ENCODE measurements around the gene RPRML.
"Not testable (repeated sequence)": the region's sequence is repeated elsewhere in the genome, so short reads cannot be mapped to it uniquely, and the experiment has no call there.

Gene RPRML

GRCh38 chr17:46995841-46996571 is 17.0 kb upstream of the RPRML start:
- peak; percentile 16 for DNase-seq (ENCODE audit: low read depth)
- H3K4me3 ChIP-seq (ENCODE audit: low read depth, low read length) = no peak overlapping the region
- TF ChIP-seq, protein P1, sequence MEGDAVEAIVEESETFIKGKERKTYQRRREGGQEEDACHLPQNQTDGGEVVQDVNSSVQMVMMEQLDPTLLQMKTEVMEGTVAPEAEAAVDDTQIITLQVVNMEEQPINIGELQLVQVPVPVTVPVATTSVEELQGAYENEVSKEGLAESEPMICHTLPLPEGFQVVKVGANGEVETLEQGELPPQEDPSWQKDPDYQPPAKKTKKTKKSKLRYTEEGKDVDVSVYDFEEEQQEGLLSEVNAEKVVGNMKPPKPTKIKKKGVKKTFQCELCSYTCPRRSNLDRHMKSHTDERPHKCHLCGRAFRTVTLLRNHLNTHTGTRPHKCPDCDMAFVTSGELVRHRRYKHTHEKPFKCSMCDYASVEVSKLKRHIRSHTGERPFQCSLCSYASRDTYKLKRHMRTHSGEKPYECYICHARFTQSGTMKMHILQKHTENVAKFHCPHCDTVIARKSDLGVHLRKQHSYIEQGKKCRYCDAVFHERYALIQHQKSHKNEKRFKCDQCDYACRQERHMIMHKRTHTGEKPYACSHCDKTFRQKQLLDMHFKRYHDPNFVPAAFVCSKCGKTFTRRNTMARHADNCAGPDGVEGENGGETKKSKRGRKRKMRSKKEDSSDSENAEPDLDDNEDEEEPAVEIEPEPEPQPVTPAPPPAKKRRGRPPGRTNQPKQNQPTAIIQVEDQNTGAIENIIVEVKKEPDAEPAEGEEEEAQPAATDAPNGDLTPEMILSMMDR (conservative IDR thresholded peaks at IDR 0.05; ENCODE audit: low read depth, low read length) = no peak

- DNase-seq (ENCODE audit: low read depth) = no peak
- no peak overlapping the region for H3K4me3 ChIP-seq (ENCODE audit: low read depth, low read length)
- TF ChIP-seq, protein P1 (conservative IDR thresholded peaks at IDR 0.05; ENCODE audit: low read depth, low read length) = no peak
These were observed 15.9 kb upstream of the RPRML start for GRCh38 chr17:46994993-46995392.

DNA sequence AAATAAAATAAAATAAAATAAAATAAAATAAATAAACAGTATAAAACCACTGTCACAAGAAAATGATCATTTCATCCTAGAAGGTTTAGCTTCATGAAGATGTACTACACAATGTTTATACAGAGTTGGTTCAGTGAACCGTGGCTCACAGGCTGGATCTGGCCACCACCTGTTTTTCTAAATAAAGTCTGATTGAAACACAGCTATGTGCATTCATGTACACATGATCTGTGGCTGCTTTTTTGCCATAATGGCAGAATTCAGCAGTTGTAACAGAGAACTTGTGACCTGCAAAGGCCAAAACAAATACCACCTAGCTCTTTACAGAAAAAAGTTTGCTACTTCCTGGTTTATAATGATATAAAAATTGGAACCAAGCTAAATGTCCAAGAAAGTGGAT is 12.6 kb upstream of the RPRML start:
- no peak for DNase-seq (ENCODE audit: low read depth)
- no peak overlapping the region for H3K4me3 ChIP-seq (ENCODE audit: low read depth, low read length)
- TF ChIP-seq, protein P1 (conservative IDR thresholded peaks at IDR 0.05; ENCODE audit: low read depth, low read length) = no peak

DNA sequence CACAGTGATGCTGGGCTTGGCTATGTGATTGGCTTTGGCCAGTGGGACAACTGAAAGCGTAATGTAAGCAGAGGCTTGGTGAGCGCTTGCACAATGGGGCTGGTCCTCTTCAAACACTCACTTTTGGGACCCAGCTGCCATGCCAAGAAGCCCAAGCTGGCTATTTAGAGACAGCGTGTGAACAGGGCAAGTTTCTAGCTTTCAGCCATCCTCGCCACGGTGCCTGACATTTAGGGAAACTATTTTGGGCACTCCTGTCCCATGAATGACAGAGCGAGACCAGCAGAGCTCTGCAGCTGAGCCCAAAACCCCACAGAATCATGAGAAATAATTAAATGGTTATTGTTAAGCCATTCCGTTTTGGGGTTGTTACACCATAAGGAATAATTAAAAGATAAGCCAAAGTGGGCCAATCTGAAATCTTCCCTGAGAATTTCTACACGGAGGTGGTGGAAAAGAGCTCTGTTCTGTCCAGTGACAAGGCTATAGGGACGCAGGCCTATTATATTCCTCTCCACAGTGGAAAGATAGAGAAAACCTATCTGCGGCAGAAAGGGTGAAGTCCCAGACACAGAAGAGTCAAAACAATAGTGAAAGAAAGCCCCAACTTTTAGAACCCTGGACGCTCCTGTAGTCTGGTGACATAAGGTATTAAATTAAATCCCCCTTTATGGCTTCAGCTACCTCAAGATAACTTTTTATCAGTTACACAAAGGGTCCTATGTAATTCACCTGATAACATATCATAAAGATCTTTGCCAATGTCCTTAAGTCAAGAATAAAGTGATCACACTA is 10.8 kb upstream of the RPRML start:
- no peak for DNase-seq (ENCODE audit: low read depth)
- no peak overlapping the region for H3K4me3 ChIP-seq (ENCODE audit: low read depth, low read length)
- TF ChIP-seq, protein P1 (conservative IDR thresholded peaks at IDR 0.05; ENCODE audit: low read depth, low read length) = no peak

GRCh38 chr17:46987927-46988326 is 8.9 kb upstream of the RPRML start:
- DNase-seq (ENCODE audit: low read depth); H3K4me3 ChIP-seq (ENCODE audit: low read depth, low read length): not testable (repeated sequence)

DNA sequence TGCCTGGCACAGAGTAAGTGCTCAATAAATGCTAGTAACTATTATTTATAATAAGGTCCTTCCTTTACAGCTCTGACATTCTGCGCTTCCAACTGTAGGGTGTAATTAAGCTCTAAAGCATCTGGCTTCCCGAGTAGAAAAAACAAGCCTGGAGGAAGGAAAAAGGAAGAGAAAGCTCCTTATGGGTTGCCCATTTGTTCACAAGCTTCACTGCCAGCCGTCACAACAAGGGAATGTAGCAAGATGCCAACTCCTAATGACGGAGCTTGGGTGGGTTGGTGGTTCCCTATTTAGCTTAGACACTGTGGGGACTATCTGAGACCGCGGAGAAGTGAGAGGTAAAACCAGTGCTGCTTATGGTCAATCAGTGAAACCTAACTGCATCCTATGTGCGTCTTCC is 7.3 kb upstream of the RPRML start:
- TF ChIP-seq, protein P1 (conservative IDR thresholded peaks at IDR 0.05; ENCODE audit: low read depth, low read length) = no peak
- DNase-seq (ENCODE audit: low read depth) = no peak
- no peak overlapping the region for H3K4me3 ChIP-seq (ENCODE audit: low read depth, low read length)

- no peak overlapping the region for H3K4me3 ChIP-seq (ENCODE audit: low read depth, low read length)
- no peak for DNase-seq (ENCODE audit: low read depth)
- TF ChIP-seq, protein P1 (conservative IDR thresholded peaks at IDR 0.05; ENCODE audit: low read depth, low read length) = no peak
These were observed 5.8 kb upstream of the RPRML start for GRCh38 chr17:46984892-46985291.
